ENCODE data around the gene ASCC2. TPM values are rescaled to one million over a fixed set of nuclear protein-coding genes. Genes with fewer than 3 reads are reported as not detected.

Gene ASCC2
- total and polyA plus RNA-seq, 2 donors (not counting 3 experiments of a cell fraction or from before 2014, with no cell fraction given): 43.6 to 60.7 TPM

DNA sequence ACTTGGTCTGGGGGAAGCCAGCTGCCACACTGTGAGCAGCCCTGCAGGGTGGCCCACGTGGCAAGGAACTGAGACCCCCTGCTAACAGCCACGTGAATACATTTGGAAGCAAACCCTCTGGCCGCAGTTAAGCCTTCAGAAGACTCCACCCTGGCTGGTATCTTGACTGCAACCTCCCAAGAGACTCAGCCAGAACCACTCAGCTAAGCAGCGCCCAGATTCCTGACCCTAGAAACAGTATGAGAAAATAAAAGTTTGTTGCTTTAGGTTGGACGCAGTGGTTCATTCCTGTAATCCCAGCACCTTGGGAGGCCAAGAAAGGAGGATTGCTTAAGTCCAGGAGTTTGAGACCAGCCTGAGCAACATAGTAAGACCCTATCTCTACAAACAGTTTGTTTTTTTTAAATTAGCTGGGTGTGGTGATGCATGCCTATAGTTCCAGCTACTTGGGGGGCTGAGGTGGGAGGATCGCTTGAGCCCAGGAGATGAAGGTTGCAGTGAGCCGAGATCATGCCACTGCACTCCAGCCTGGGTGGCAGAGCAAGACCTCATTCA is 79.9 kb downstream of the ASCC2 start:
- TF ChIP-seq FOS (IDR thresholded peaks at IDR 0.05; ENCODE audit: borderline replicate concordance, insufficient read depth, low read length): no peak
- no peak for TF ChIP-seq JUN (IDR thresholded peaks at IDR 0.05; ENCODE audit: borderline replicate concordance, insufficient read depth, insufficient read length, low read depth)
- TF ChIP-seq POLR2AphosphoS5 (IDR thresholded peaks at IDR 0.05; ENCODE audit: insufficient read depth, low read depth, low read length): no peak
- no peak for TF ChIP-seq EZH2 (IDR thresholded peaks at IDR 0.05; ENCODE audit: borderline replicate concordance, low read depth, low read length, severe bottlenecking)
- TF ChIP-seq GATA2 (IDR thresholded peaks at IDR 0.05; ENCODE audit: insufficient read depth, insufficient read length, low read depth, low read length): no peak
- H3K4me1 ChIP-seq (ENCODE audit: control insufficient read depth, extremely low read depth, insufficient read depth, low read length): no peaks in the 10 kb centered on the region
- no peak overlapping the region for H3K4me3 ChIP-seq (replicated peaks in 1 of 3; ENCODE audit: insufficient read depth in 1 of 3, low read depth in 1 of 3, low read length in 3 of 3)
- dilution Hi-C loops (cut with MboI; ENCODE audit: extremely low pct_ligation_motif_present, low sequenced_read_pairs): no loop called here
- intact Hi-C loops (cut with micrococcal nuclease): no loop called here
- DNase-seq (ENCODE audit: low read depth, low spot score): no peak
- ChIA-PET POLR2A (no interaction called here), CTCF (no interaction called here)
- no peaks in the 10 kb centered on the region for H3K9me1 ChIP-seq (replicated peaks; ENCODE audit: control insufficient read depth, extremely low read depth, insufficient read depth, low read length)
- no peak for FAIRE-seq
- no peaks in the 10 kb centered on the region for H4K20me1 ChIP-seq (replicated peaks; ENCODE audit: control insufficient read depth, extremely low read depth, insufficient read depth, low read length)
- no TSS peak for BruUV-seq (replicated peaks)
- H3K36me3 ChIP-seq (ENCODE audit: control insufficient read depth in 2 of 2, extremely low read depth in 1 of 2, insufficient read depth in 2 of 2, low read length in 2 of 2): no peaks in the 10 kb centered on the region
- H2AFZ ChIP-seq (ENCODE audit: low read depth, low read length): no peak overlapping the region
- H3K79me2 ChIP-seq (ENCODE audit: control insufficient read depth, insufficient read depth, low read length): no peaks in the 10 kb centered on the region
- no peak overlapping the region for H3K9ac ChIP-seq (replicated peaks; ENCODE audit: extremely low read depth, insufficient read depth, low read length)
- no peaks in the 10 kb centered on the region for H3K27me3 ChIP-seq (ENCODE audit: control insufficient read depth in 2 of 2, insufficient read depth in 2 of 2, low read length in 2 of 2)
- H3K4me2 ChIP-seq (ENCODE audit: insufficient read depth, low read length): no peak overlapping the region
- no peak overlapping the region for H3K27ac ChIP-seq (ENCODE audit: insufficient read depth, low read depth, low read length)
- no peaks in the 10 kb centered on the region for H3K9me3 ChIP-seq (replicated peaks; ENCODE audit: control insufficient read depth, insufficient read depth, low read length)

DNA sequence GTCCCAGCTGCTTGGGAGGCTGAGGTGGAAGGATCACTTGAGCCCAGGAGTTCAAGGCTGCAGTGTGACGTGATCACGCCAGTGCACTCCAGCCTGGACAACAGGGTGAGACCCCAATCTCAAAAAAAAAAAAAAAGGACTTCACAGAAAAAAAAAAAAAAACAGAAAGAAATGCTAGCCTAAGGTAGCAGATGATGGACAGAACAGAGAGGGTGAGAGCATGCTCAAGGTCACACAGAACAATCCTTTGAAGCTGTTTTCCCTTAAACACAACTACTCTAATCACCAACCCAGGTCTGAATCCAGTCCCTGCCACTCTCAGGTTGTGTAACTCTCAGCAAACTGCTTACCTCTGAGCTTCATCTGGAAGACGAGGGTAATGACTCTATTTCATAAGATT is 81.0 kb downstream of the ASCC2 start:
- H3K9me3 ChIP-seq (replicated peaks; ENCODE audit: control insufficient read depth, insufficient read depth, low read length): no peaks in the 10 kb centered on the region
- H3K9me1 ChIP-seq (replicated peaks; ENCODE audit: control insufficient read depth, extremely low read depth, insufficient read depth, low read length): no peaks in the 10 kb centered on the region
- POLR2A ChIA-PET: no interaction called here
- H3K4me2 ChIP-seq (ENCODE audit: insufficient read depth, low read length): no peak overlapping the region
- BruUV-seq (replicated peaks): no TSS peak
- DNase-seq (ENCODE audit: low read depth, low spot score) (no peak), FAIRE-seq (no peak)
- no peak overlapping the region for H3K9ac ChIP-seq (replicated peaks; ENCODE audit: extremely low read depth, insufficient read depth, low read length)
- no peaks in the 10 kb centered on the region for H3K4me1 ChIP-seq (ENCODE audit: control insufficient read depth, extremely low read depth, insufficient read depth, low read length)
- H3K27ac ChIP-seq (ENCODE audit: insufficient read depth, low read depth, low read length): no peak overlapping the region
- no peak overlapping the region for H3K4me3 ChIP-seq (replicated peaks in 1 of 3; ENCODE audit: insufficient read depth in 1 of 3, low read depth in 1 of 3, low read length in 3 of 3)
- no peaks in the 10 kb centered on the region for H3K79me2 ChIP-seq (ENCODE audit: control insufficient read depth, insufficient read depth, low read length)
- CTCF ChIA-PET: no interaction called here
- H3K27me3 ChIP-seq (ENCODE audit: control insufficient read depth in 2 of 2, insufficient read depth in 2 of 2, low read length in 2 of 2): no peaks in the 10 kb centered on the region
- H2AFZ ChIP-seq (ENCODE audit: low read depth, low read length): no peak overlapping the region
- dilution Hi-C loops (cut with MboI; ENCODE audit: extremely low pct_ligation_motif_present, low sequenced_read_pairs) (no loop called here), intact Hi-C loops (cut with micrococcal nuclease) (no loop called here)
- TF ChIP-seq GATA2 (IDR thresholded peaks at IDR 0.05; ENCODE audit: insufficient read depth, insufficient read length, low read depth, low read length) (no peak), FOS (IDR thresholded peaks at IDR 0.05; ENCODE audit: borderline replicate concordance, insufficient read depth, low read length) (no peak), JUN (IDR thresholded peaks at IDR 0.05; ENCODE audit: borderline replicate concordance, insufficient read depth, insufficient read length, low read depth) (no peak), POLR2AphosphoS5 (IDR thresholded peaks at IDR 0.05; ENCODE audit: insufficient read depth, low read depth, low read length) (no peak), MYC (IDR thresholded peaks at IDR 0.05; ENCODE audit: low read depth, low read length) (no peak), POLR2A (IDR thresholded peaks at IDR 0.05; ENCODE audit: low read depth, low read length) (no peak), EZH2 (IDR thresholded peaks at IDR 0.05; ENCODE audit: borderline replicate concordance, low read depth, low read length, severe bottlenecking) (no peak)
- TF ChIP-seq, protein P1, sequence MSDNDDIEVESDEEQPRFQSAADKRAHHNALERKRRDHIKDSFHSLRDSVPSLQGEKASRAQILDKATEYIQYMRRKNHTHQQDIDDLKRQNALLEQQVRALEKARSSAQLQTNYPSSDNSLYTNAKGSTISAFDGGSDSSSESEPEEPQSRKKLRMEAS (IDR thresholded peaks at IDR 0.05; ENCODE audit: insufficient read depth, insufficient read length): no peak
- TF ChIP-seq, protein P2, sequence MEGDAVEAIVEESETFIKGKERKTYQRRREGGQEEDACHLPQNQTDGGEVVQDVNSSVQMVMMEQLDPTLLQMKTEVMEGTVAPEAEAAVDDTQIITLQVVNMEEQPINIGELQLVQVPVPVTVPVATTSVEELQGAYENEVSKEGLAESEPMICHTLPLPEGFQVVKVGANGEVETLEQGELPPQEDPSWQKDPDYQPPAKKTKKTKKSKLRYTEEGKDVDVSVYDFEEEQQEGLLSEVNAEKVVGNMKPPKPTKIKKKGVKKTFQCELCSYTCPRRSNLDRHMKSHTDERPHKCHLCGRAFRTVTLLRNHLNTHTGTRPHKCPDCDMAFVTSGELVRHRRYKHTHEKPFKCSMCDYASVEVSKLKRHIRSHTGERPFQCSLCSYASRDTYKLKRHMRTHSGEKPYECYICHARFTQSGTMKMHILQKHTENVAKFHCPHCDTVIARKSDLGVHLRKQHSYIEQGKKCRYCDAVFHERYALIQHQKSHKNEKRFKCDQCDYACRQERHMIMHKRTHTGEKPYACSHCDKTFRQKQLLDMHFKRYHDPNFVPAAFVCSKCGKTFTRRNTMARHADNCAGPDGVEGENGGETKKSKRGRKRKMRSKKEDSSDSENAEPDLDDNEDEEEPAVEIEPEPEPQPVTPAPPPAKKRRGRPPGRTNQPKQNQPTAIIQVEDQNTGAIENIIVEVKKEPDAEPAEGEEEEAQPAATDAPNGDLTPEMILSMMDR (IDR thresholded peaks at IDR 0.05; ENCODE audit: extremely low read depth in 1 of 2, insufficient read depth in 1 of 2, low read depth in 1 of 2, low read length in 2 of 2): no peak
- no peaks in the 10 kb centered on the region for H3K36me3 ChIP-seq (ENCODE audit: control insufficient read depth in 2 of 2, extremely low read depth in 1 of 2, insufficient read depth in 2 of 2, low read length in 2 of 2)
- H4K20me1 ChIP-seq (replicated peaks; ENCODE audit: control insufficient read depth, extremely low read depth, insufficient read depth, low read length): no peaks in the 10 kb centered on the region

Measured in endothelial cell of umbilical vein (primary cell).